ENCODE measurements around the gene ZNF831. TPM values are rescaled to one million over a fixed set of nuclear protein-coding genes. Genes with fewer than 3 reads are reported as not detected.

The ZNF831 gene
- polyA plus RNA-seq, result under 1 TPM; under 0.01 to 0.40 (median 0.27) TPM
- long read RNA-seq, donor 1, result 0 reads
- long read RNA-seq, donor 2, result 0 reads
- long read RNA-seq, donor 3, result 0 reads
- long read RNA-seq, donor 4, result 0 reads
- long read RNA-seq, donor 5, result 0 reads
- long read RNA-seq, donor 6, result 0 reads
- long read RNA-seq, donor 7, result 0 reads
- long read RNA-seq, donor 8, result 0 reads
- long read RNA-seq, donor 9, result 0 reads
- long read RNA-seq, donor 10, result 0 reads

- DNase-seq, result no peak
- Histone ChIP-seq H3K36me3 (ENCODE audit: control insufficient read depth in 3 of 3, insufficient read depth in 2 of 3, low read depth in 1 of 3, low read length in 3 of 3) (no peaks in the 10 kb centered on the region), H3K9me3 (ENCODE audit: control insufficient read depth in 2 of 2, insufficient read depth in 1 of 2, low read depth in 1 of 2, low read length in 1 of 2) (no peaks in the 10 kb centered on the region), H3K4me1 (ENCODE audit: control insufficient read depth in 3 of 3, insufficient read depth in 2 of 3, low read depth in 1 of 3, low read length in 2 of 3) (peaks cover 3 to 14% (median 10%) of the 10 kb centered on the region in 3 donors), H3K27me3 (ENCODE audit: control insufficient read depth in 3 of 3, insufficient read depth in 3 of 3, low read length in 3 of 3) (no peaks in the 10 kb centered on the region), H3K4me3 (ENCODE audit: low read depth in 1 of 3, low read length in 3 of 3) (peak within 1 kb of the TSS in 2 of 3 donors; percentile 21 to 26), H3K27ac (ENCODE audit: low read depth in 1 of 3, low read length in 2 of 3) (peak within 1 kb of the TSS in 2 of 3 donors; percentile 81 to 98)
- WGBS, 3 donors, result 62 to 80% (median 67%) methylated on average over 10 of the region's 10 CpGs
- FAIRE-seq, result no peak
Measured at GRCh38 chr20:59163631-59164530, at the start of gene ZNF831. Gene ZNF831 (plus strand): TSS chr20:59163821. CDS start chr20:59191020, 27,199 bp downstream.

DNA sequence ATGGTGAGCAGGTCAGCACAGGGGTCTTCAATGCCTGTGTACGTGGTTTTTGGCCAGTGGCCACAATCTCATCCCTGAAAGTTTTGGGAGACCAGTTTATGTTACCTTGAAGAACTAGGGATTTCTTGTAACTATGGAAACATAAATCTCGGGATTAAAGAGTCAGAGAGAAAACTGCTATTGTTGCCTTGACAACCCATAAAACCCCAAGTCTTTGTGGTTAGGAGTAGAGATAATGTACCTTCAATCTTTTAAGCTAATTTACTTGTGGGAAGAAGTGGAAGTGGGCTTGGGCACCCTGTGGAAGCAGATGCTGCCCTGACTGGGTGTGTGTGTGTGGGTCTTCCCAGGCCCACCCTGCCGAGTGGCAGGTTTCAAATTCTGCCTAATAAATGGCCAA lies 46.1 kb upstream of the ZNF831 start:
- DNase-seq, result no peak
- no peak overlapping the region for H3K27ac ChIP-seq (ENCODE audit: low read depth in 1 of 3, low read length in 2 of 3)
- H3K36me3 ChIP-seq (ENCODE audit: control insufficient read depth in 3 of 3, insufficient read depth in 2 of 3, low read depth in 1 of 3, low read length in 3 of 3), result no peaks in the 10 kb centered on the region
- peaks cover 0 to 3% of the 10 kb centered on the region in 2 donors for H3K9me3 ChIP-seq (ENCODE audit: control insufficient read depth in 2 of 2, insufficient read depth in 1 of 2, low read depth in 1 of 2, low read length in 1 of 2)
- FAIRE-seq, result no peak
- peaks cover 0 to 2% (median 0%) of the 10 kb centered on the region in 3 donors for H3K27me3 ChIP-seq (ENCODE audit: control insufficient read depth in 3 of 3, insufficient read depth in 3 of 3, low read length in 3 of 3)
- no peak overlapping the region for H3K4me3 ChIP-seq (ENCODE audit: low read depth in 1 of 3, low read length in 3 of 3)
- WGBS, 3 donors, result 50 to 66% (median 54%) methylated on average over 3 of the region's 3 CpGs
- no peaks in the 10 kb centered on the region for H3K4me1 ChIP-seq (ENCODE audit: control insufficient read depth in 3 of 3, insufficient read depth in 2 of 3, low read depth in 1 of 3, low read length in 2 of 3)

DNA sequence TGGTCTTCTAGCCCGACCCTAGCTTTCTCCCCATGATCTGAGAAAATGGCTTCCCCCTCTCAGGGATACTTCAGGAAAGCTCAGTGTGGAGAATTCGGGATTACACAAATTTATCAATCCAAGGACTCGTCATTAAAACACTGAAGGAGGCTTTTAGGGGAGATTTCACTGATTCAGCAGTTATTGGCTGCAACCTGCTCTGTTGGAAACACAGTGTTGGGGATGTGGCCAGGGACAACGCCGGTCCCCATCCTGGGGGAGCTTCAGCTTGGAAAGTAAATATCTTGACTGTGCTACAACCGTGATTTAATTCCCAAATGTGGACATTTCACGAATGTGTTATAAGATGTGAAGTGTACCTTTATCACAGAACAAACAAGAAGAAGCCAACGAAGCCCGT lies 44.8 kb upstream of the ZNF831 start:
- H3K4me3 ChIP-seq (ENCODE audit: low read depth in 1 of 3, low read length in 3 of 3), result no peak overlapping the region
- no peaks in the 10 kb centered on the region for H3K4me1 ChIP-seq (ENCODE audit: control insufficient read depth in 3 of 3, insufficient read depth in 2 of 3, low read depth in 1 of 3, low read length in 2 of 3)
- WGBS, 3 donors, result 57 to 74% (median 65%) methylated on average over 9 of the region's 9 CpGs
- FAIRE-seq (no peak), DNase-seq (no peak)
- peaks cover 0 to 3% of the 10 kb centered on the region in 2 donors for H3K9me3 ChIP-seq (ENCODE audit: control insufficient read depth in 2 of 2, insufficient read depth in 1 of 2, low read depth in 1 of 2, low read length in 1 of 2)
- H3K27me3 ChIP-seq (ENCODE audit: control insufficient read depth in 3 of 3, insufficient read depth in 3 of 3, low read length in 3 of 3), result peaks cover 0 to 2% (median 0%) of the 10 kb centered on the region in 3 donors
- no peaks in the 10 kb centered on the region for H3K36me3 ChIP-seq (ENCODE audit: control insufficient read depth in 3 of 3, insufficient read depth in 2 of 3, low read depth in 1 of 3, low read length in 3 of 3)
- no peak overlapping the region for H3K27ac ChIP-seq (ENCODE audit: low read depth in 1 of 3, low read length in 2 of 3)

DNA sequence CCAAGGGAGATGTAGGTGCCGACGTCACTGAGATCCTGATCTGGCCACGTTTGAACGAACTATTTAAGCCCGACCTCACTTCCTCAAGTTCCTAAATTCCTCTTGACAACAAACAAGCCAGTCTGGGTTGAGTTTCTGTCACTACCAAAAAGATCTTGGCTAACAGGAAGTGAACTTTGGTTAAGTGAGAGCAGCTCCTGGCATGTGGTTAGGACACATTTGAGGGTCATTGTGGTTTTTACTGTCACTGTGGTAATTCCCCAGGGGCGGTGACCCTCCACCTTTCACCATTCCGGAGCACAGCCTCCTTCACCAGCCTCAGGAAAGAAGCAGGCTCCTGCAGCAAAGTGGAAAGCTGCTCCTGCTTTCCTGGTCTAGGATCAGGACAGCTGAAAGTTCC lies 43.1 kb upstream of the ZNF831 start:
- H3K9me3 ChIP-seq (ENCODE audit: control insufficient read depth in 2 of 2, insufficient read depth in 1 of 2, low read depth in 1 of 2, low read length in 1 of 2), result peaks cover 0 to 3% of the 10 kb centered on the region in 2 donors
- FAIRE-seq, result no peak
- no peak overlapping the region for H3K27ac ChIP-seq (ENCODE audit: low read depth in 1 of 3, low read length in 2 of 3)
- no peak overlapping the region for H3K4me3 ChIP-seq (ENCODE audit: low read depth in 1 of 3, low read length in 3 of 3)
- 46 to 55% (median 55%) methylated on average over 7 of the region's 7 CpGs for WGBS, 3 donors
- peaks cover 0 to 2% (median 0%) of the 10 kb centered on the region in 3 donors for H3K27me3 ChIP-seq (ENCODE audit: control insufficient read depth in 3 of 3, insufficient read depth in 3 of 3, low read length in 3 of 3)
- H3K4me1 ChIP-seq (ENCODE audit: control insufficient read depth in 3 of 3, insufficient read depth in 2 of 3, low read depth in 1 of 3, low read length in 2 of 3), result no peaks in the 10 kb centered on the region
- no peak for DNase-seq
- H3K36me3 ChIP-seq (ENCODE audit: control insufficient read depth in 3 of 3, insufficient read depth in 2 of 3, low read depth in 1 of 3, low read length in 3 of 3), result no peaks in the 10 kb centered on the region

- Histone ChIP-seq H3K36me3 (ENCODE audit: control insufficient read depth in 3 of 3, insufficient read depth in 2 of 3, low read depth in 1 of 3, low read length in 3 of 3) (no peaks in the 10 kb centered on the region), H3K27me3 (ENCODE audit: control insufficient read depth in 3 of 3, insufficient read depth in 3 of 3, low read length in 3 of 3) (peaks cover 0 to 2% (median 0%) of the 10 kb centered on the region in 3 donors), H3K4me1 (ENCODE audit: control insufficient read depth in 3 of 3, insufficient read depth in 2 of 3, low read depth in 1 of 3, low read length in 2 of 3) (no peaks in the 10 kb centered on the region), H3K4me3 (ENCODE audit: low read depth in 1 of 3, low read length in 3 of 3) (no peak overlapping the region), H3K9me3 (ENCODE audit: control insufficient read depth in 2 of 2, insufficient read depth in 1 of 2, low read depth in 1 of 2, low read length in 1 of 2) (peaks cover 0 to 3% of the 10 kb centered on the region in 2 donors), H3K27ac (ENCODE audit: low read depth in 1 of 3, low read length in 2 of 3) (no peak overlapping the region)
- FAIRE-seq (no peak), DNase-seq (no peak)
- 88 to 95% (median 90%) methylated on average over 5 of the region's 5 CpGs for WGBS, 3 donors
Measured at GRCh38 chr20:59120919-59121318, 42.7 kb upstream of the ZNF831 start.

- DNase-seq (no peak), FAIRE-seq (no peak)
- 57 to 69% (median 63%) methylated on average over 8 of the region's 8 CpGs for WGBS, 3 donors
- Histone ChIP-seq H3K4me3 (ENCODE audit: low read depth in 1 of 3, low read length in 3 of 3) (no peak overlapping the region), H3K9me3 (ENCODE audit: control insufficient read depth in 2 of 2, insufficient read depth in 1 of 2, low read depth in 1 of 2, low read length in 1 of 2) (peaks cover 0 to 3% of the 10 kb centered on the region in 2 donors), H3K36me3 (ENCODE audit: control insufficient read depth in 3 of 3, insufficient read depth in 2 of 3, low read depth in 1 of 3, low read length in 3 of 3) (no peaks in the 10 kb centered on the region), H3K4me1 (ENCODE audit: control insufficient read depth in 3 of 3, insufficient read depth in 2 of 3, low read depth in 1 of 3, low read length in 2 of 3) (no peaks in the 10 kb centered on the region), H3K27ac (ENCODE audit: low read depth in 1 of 3, low read length in 2 of 3) (peak overlapping the region in 1 of 3 donors; percentile 30), H3K27me3 (ENCODE audit: control insufficient read depth in 3 of 3, insufficient read depth in 3 of 3, low read length in 3 of 3) (peaks cover 0 to 2% (median 0%) of the 10 kb centered on the region in 3 donors)
Measured at GRCh38 chr20:59121714-59122565, 41.7 kb upstream of the ZNF831 start.

- Histone ChIP-seq H3K36me3 (ENCODE audit: control insufficient read depth in 3 of 3, insufficient read depth in 2 of 3, low read depth in 1 of 3, low read length in 3 of 3) (no peaks in the 10 kb centered on the region), H3K9me3 (ENCODE audit: control insufficient read depth in 2 of 2, insufficient read depth in 1 of 2, low read depth in 1 of 2, low read length in 1 of 2) (peaks cover 0 to 3% of the 10 kb centered on the region in 2 donors), H3K27ac (ENCODE audit: low read depth in 1 of 3, low read length in 2 of 3) (peak overlapping the region in 1 of 3 donors; percentile 30), H3K4me3 (ENCODE audit: low read depth in 1 of 3, low read length in 3 of 3) (no peak overlapping the region), H3K4me1 (ENCODE audit: control insufficient read depth in 3 of 3, insufficient read depth in 2 of 3, low read depth in 1 of 3, low read length in 2 of 3) (no peaks in the 10 kb centered on the region), H3K27me3 (ENCODE audit: control insufficient read depth in 3 of 3, insufficient read depth in 3 of 3, low read length in 3 of 3) (peaks cover 0 to 2% (median 0%) of the 10 kb centered on the region in 3 donors)
- no peak for DNase-seq
- WGBS, 3 donors, result 81 to 93% (median 81%) methylated on average over 4 of the region's 4 CpGs
- FAIRE-seq, result no peak
Measured at GRCh38 chr20:59122566-59122919, 41.1 kb upstream of the ZNF831 start.

All from small intestine (tissue), 16 donors.